NCI-H2196 (cell line): ENCODE measurements around the gene CRKL.

Source experiments
- DNase-seq: peaks from one replicate; lab custom pipeline; 2025; ENCODE audit not compliant: unreplicated experiment; lab: John Stamatoyannopoulos, UW

CRKL gene

GRCh38 chr22:20994902-20995241, 77.7 kb downstream of the CRKL start:
- DNase-seq = no peak

DNA sequence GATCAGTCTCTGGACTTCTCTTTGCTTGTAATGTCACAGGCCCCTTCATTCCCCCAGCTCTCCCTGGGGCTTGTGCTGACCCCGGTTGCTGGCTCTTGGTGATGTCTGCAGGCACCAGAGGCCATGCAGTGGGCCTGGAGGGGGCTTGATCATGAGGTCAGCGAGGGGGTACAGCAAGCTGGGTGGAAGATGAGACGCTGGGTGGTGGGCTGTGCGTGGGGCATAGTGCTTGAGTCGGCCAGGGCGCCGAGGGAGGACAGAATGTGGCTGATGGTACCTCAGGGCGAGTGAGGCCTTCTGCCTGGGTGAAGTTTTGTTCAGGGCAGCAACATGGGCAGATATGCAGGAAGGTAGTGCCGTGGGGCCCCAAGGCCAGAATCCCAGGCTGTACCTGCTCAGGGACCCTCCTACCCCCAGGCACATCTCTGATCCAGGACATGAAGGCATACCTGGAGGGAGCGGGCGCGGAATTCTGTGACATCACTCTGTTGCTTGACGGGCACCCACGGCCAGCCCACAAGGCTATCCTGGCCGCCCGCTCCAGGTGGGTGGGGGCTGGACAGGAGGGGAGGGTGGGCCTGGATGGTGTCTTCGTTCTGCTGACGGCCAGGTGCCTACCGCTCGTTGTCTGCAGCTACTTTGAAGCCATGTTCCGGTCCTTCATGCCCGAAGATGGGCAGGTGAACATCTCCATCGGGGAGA, 78.3 kb downstream of the CRKL start:
- no peak for DNase-seq

DNA sequence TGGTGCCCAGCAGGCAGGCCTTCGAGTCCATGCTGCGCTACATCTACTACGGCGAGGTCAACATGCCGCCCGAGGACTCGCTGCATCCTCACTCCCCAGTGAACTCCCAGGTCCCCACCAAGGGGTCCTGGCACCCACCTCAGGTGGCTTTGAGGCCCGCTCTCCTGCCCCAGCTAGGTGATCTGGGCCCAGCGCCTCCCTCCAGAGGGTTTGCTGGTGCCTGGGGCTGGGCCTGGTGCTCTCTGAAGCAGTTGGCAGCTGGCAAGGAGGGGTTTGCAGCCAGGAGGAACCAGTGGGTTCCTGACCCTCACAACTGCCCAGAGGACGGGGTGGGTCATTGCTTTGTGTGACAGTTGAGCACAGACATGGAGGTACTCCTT, 78.8 kb downstream of the CRKL start:
- DNase-seq = no peak

- no peak for DNase-seq
Measured at GRCh38 chr22:20996598-20997535, 79.7 kb downstream of the CRKL start.

DNA sequence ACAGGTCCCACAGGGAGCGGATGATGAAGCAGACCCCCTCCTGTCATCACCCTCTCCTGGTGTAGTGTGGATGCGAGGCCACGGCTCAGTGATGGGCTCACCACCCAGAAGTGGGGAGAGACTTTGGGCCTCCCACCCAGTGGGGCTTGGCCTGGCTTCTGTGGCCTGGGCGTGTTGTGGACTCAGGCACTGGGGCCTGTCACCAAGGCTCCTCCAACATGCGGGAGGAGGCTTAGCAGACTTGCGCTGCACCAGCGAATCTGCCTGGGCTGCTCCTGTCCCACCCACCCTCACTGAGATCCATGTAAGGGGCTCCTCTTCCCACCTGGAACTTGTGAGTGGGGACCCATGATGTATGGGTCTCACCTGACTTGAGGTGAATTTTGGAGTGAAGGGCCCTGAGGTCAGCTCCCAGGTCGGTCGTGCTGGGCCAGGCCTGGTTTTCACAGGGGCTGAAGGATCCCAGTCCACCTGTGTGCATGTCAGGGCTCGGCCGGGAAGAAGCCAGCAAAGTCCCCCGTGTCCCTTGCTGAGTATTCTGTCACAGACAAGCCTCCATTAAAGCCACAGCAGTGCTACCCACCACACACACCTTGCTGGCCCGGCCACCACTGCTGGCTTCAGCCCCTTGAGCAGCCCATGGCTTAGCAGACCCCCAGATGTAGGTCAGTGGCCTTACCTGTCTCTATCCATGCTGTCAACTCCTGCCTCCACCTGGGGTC, 80.5 kb downstream of the CRKL start:
- no peak for DNase-seq

DNA sequence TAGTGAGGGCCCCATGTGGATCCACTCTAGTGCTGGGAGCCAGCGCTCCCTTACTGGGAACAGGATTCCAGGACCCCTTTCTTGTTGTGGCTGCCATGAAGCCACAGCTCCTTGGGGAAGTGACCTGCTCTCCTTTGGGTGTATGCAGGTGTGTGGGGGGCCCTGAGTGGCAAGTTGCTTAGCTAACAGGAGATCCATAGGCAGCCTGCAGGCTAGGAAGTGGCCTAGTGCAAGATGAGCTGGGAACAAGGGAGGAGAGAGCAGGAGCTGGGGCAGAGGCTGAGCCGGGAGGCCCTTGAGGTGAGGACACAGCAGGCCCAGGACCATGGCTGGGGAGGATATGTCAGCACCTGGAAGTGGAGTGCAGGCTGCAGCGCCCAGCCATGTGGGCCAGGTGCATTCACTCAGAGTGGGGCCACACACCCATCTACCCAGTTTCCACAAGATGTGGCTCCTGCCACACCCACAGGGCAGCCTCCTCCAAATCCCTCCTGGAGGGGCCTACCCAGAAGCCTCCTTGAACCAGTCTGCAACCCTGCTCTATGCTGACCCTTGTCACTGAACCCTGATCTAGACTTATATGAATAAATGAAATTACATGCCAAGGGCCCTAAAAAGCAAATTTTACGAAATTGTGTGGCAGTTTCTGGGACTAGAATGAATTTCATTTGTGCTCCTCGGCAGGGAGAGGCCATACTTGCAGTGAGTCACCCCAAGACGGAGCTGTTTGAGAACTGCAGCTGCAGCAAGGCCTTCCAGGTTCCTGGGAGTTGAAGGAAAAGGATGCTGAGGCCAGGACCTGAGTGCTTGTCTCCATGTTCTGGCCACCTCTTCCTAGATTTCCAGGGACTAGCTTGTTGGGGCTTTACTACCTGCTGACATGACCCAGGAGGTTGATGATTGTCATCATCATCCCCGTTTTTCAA, 81.5 kb downstream of the CRKL start:
- DNase-seq = no peak

DNA sequence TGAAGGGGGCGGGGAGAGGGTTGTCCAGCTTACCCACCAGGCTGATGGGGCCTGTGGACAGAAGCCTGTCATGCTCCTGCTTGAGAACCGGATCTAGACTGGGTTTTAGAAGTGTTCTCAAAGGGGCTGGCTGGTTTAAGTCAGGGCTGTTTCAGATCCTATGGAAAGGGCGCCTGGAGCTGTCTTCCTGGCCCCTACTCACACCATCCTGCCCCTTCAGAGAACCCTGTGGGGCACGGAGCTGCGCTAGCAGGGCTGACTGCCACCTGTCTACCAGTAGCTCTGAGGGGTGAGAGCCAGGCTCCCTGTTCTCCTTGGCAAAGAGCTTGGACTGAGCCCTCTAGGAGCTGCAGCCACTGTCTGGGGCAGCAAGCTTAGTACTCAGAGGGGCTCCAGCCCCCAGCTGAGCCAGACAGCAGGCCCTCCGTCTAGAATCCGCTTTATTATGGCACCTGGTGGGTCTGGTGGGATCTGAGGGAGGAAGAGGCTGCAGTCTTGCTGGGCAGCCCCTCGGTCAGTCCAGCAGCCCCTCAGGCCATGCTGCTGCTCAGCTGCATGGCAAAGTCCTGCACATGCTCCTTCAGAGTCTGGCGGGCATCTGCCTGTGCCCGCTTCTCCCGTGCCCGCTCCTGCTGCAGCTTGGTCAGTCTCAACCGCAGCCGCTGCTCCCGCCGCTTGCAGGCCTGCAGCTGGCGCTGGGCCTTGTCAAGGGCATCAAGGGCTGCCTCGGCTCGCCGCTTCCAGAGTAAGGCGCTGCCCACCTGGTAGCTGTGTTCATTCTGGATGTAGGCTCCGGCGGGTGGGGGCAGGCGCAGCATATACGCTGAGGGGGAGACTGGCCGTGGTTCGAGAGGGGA, 82.4 kb downstream of the CRKL start:
- no peak for DNase-seq

- no peak for DNase-seq
Measured at GRCh38 chr22:21000207-21000986, 83.2 kb downstream of the CRKL start.

- no peak for DNase-seq
Measured at GRCh38 chr22:21000987-21001600, 83.9 kb downstream of the CRKL start.

GRCh38 chr22:21001601-21002325, 84.6 kb downstream of the CRKL start, which contains the start of gene THAP7:
Gene THAP7, minus strand, starts transcription at chr22:21002118. Its CDS starts 207 bp downstream, at chr22:21001911.
- peak; percentile 84 for DNase-seq
